PFSK-1 (cell line): Measurements from ENCODE around the gene SMG6.

Source experiments
- FOXP2 ChIP-seq: optimal IDR thresholded peaks from 2 replicates; pipeline ENCODE3; 2011; ENCODE audit warnings: borderline replicate concordance, control low read depth, inconsistent platforms; ENCODE audit not compliant: insufficient read depth; ENCODE audit errors: extremely low read length, extremely low read depth
- POLR2AphosphoS5 ChIP-seq: IDR thresholded peaks from 2 replicates; pipeline ENCODE4 v1.6.1; 2012; ENCODE audit warnings: low read depth, mild to moderate bottlenecking, control low read depth, low read length, moderate library complexity
- REST ChIP-seq, 2 experiments: IDR thresholded peaks; 2 replicates each; pipeline versions ENCODE4 v1.6.1 to v1.8.0; 2011 to 2012; ENCODE audit warnings: low read depth in 2 of 2, low read length in 2 of 2, control low read depth in 1 of 2, inconsistent platforms in 1 of 2, mild to moderate bottlenecking in 1 of 2, moderate library complexity in 1 of 2; ENCODE audit not compliant: insufficient read depth in 1 of 2
- SIN3A ChIP-seq: IDR thresholded peaks from 2 replicates; pipeline ENCODE4 v1.6.1; 2012; ENCODE audit warnings: mild to moderate bottlenecking, low read length, moderate library complexity, borderline replicate concordance; ENCODE audit not compliant: insufficient read depth
- TAF1 ChIP-seq: IDR thresholded peaks from 2 replicates; pipeline ENCODE4 v1.6.1; 2012; ENCODE audit warnings: low read length, control low read depth, borderline replicate concordance; ENCODE audit not compliant: insufficient read depth

The SMG6 gene

GRCh38 chr17:2027528-2028233, 275.9 kb downstream of the SMG6 start:
- TF ChIP-seq POLR2AphosphoS5 (no peak), SIN3A (no peak), TAF1 (no peak), REST (IDR thresholded peaks at IDR 0.05; ENCODE audit: insufficient read depth in 1 of 2, low read depth in 2 of 2, low read length in 2 of 2) (no peak), FOXP2 (no peak)

GRCh38 chr17:2025622-2026309, 277.8 kb downstream of the SMG6 start:
- TF ChIP-seq SIN3A, result no peak
- TF ChIP-seq POLR2AphosphoS5, result no peak
- TF ChIP-seq REST (IDR thresholded peaks at IDR 0.05; ENCODE audit: insufficient read depth in 1 of 2, low read depth in 2 of 2, low read length in 2 of 2), result no peak
- TF ChIP-seq FOXP2, result no peak
- no peak for TF ChIP-seq TAF1

GRCh38 chr17:2025220-2025621, 278.4 kb downstream of the SMG6 start, which contains the start of gene RTN4RL1:
TSS of gene RTN4RL1 (minus strand) at chr17:2025334. CDS start at chr17:2024865, 469 bp downstream.
- TF ChIP-seq POLR2AphosphoS5, result no peak
- TF ChIP-seq SIN3A, result no peak
- no peak for TF ChIP-seq FOXP2
- no peak for TF ChIP-seq REST (IDR thresholded peaks at IDR 0.05; ENCODE audit: insufficient read depth in 1 of 2, low read depth in 2 of 2, low read length in 2 of 2)
- no peak for TF ChIP-seq TAF1

- TF ChIP-seq TAF1 (no peak), SIN3A (no peak), REST (IDR thresholded peaks at IDR 0.05; ENCODE audit: insufficient read depth in 1 of 2, low read depth in 2 of 2, low read length in 2 of 2) (no peak)
These were observed 278.9 kb downstream of the SMG6 start for GRCh38 chr17:2024572-2025219.
